OCI-LY1 (cell line): ENCODE results near the gene PRTFDC1.

Experiments
- EZH2 ChIP-seq: fragments of 200-600 bp; sonication (generic), shearing (Covaris generic); IDR thresholded peaks from 2 replicates; pipeline ENCODE4 v1.8.0; 2017; ENCODE audit warnings: borderline replicate concordance, mixed run types, mild to moderate bottlenecking, antibody characterized with exemption, low read length, moderate library complexity, mixed read lengths
- TF ChIP-seq, protein P1 (sequence below): fragments of 200-600 bp; sonication (generic), shearing (Covaris generic); IDR thresholded peaks from 2 replicates; pipeline ENCODE4 v1.5.1; 2017; ENCODE audit warnings: mild to moderate bottlenecking, antibody characterized with exemption, low read length, moderate library complexity, mixed read lengths

GRCh38 chr10:24800861-24801260 lies 151.5 kb downstream of the PRTFDC1 start:
- TF ChIP-seq EZH2 = no peak
- TF ChIP-seq, protein P1, sequence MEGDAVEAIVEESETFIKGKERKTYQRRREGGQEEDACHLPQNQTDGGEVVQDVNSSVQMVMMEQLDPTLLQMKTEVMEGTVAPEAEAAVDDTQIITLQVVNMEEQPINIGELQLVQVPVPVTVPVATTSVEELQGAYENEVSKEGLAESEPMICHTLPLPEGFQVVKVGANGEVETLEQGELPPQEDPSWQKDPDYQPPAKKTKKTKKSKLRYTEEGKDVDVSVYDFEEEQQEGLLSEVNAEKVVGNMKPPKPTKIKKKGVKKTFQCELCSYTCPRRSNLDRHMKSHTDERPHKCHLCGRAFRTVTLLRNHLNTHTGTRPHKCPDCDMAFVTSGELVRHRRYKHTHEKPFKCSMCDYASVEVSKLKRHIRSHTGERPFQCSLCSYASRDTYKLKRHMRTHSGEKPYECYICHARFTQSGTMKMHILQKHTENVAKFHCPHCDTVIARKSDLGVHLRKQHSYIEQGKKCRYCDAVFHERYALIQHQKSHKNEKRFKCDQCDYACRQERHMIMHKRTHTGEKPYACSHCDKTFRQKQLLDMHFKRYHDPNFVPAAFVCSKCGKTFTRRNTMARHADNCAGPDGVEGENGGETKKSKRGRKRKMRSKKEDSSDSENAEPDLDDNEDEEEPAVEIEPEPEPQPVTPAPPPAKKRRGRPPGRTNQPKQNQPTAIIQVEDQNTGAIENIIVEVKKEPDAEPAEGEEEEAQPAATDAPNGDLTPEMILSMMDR = no peak
